ENCODE results near the gene GJA4. TPM values are rescaled to one million over a fixed set of nuclear protein-coding genes. Genes with fewer than 3 reads are reported as not detected.
"Not testable (repeated sequence)": the region's sequence is repeated elsewhere in the genome, so short reads cannot be mapped to it uniquely, and the experiment has no call there.

The GJA4 gene
- total RNA-seq, 2 experiments from 2014 or later = not detected

DNA sequence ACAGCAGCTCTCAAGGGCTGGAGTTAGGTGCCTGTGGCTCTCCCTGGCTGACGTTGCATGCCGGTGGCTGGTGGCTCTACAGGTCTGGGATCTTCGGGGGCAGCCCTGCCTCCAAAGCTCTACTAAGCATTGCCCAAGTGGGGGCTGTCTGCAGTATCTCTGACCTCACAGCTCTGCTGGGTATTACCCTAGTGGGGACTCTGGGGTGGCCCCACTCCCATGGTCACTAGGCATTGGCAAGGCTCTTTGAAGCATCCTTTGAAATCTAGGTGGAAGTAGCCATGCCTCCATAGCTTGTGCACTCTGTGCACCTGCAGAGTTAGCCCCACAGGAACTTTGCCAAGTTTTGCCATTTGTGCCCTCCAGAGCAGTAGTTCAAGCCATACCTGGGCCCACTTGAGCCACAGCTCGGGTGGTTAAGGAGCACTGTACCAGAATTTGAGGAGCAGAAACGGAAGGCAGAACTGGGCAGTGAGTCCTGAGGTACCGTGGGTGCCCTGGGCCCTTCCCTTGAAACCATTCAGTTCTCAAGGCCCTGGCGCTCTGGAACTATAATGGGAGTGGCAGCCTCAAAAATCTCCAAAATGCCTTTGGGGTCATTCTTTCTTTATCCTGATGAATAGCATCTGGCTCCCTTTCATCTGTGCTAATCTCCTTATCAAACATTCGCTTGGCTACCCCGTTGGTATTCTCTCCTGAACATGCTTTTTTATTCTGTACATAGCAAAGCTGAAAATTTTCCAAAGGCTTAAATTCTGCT lies 15.4 kb downstream of the GJA4 start:
- TF ChIP-seq EZH2phosphoT487 (IDR thresholded peaks at IDR 0.05; ENCODE audit: borderline replicate concordance, low read depth, low read length) = no peak
- no peak for TF ChIP-seq CTCF (conservative IDR thresholded peaks at IDR 0.05; ENCODE audit: low read length)
- intact Hi-C loops (cut with micrococcal nuclease; ENCODE audit: unreplicated experiment) = no loop called here
- CTCF ChIA-PET (ENCODE audit: unreplicated experiment) = no interaction called here
- no TSS peak for BruUV-seq (replicated peaks)
- no peaks in the 10 kb centered on the region for H3K4me1 ChIP-seq (ENCODE audit: insufficient read depth, low read length, poor library complexity, severe bottlenecking)
- H4K20me1 ChIP-seq (ENCODE audit: insufficient read depth, low read length) = no peaks in the 10 kb centered on the region
- no peak overlapping the region for H3K4me3 ChIP-seq (ENCODE audit: low read depth, low read length, poor library complexity, severe bottlenecking)
- H3K79me2 ChIP-seq (ENCODE audit: insufficient read depth, low read depth, low read length) = no peaks in the 10 kb centered on the region
- POLR2A ChIA-PET = interaction anchor here (0.6 kb wide), 1 partner anchor 16 kb away, joined by 3 read pairs; no protein-coding TSS in a partner anchor
- H3K9me3 ChIP-seq (ENCODE audit: low read length) = no peaks in the 10 kb centered on the region
- no peak for DNase-seq (ENCODE audit: low spot score)
- no peak overlapping the region for H2AFZ ChIP-seq (ENCODE audit: low read length)
- H3K36me3 ChIP-seq (ENCODE audit: insufficient read depth, low read length) = no peaks in the 10 kb centered on the region
- H3K4me2 ChIP-seq (ENCODE audit: low read length) = no peak overlapping the region
- no peaks in the 10 kb centered on the region for H3K9me2 ChIP-seq (ENCODE audit: insufficient read depth, low read length)
- H3K27ac ChIP-seq (ENCODE audit: low read depth, low read length, poor library complexity, severe bottlenecking) = no peak overlapping the region

GRCh38 chr1:34810781-34811180 lies 18.0 kb downstream of the GJA4 start:
- H4K20me1 ChIP-seq (ENCODE audit: insufficient read depth, low read length); H3K36me3 ChIP-seq (ENCODE audit: insufficient read depth, low read length); H3K27ac ChIP-seq (ENCODE audit: low read depth, low read length, poor library complexity, severe bottlenecking); H3K9me3 ChIP-seq (ENCODE audit: low read length); H3K4me1 ChIP-seq (ENCODE audit: insufficient read depth, low read length, poor library complexity, severe bottlenecking); H2AFZ ChIP-seq (ENCODE audit: low read length); H3K9me2 ChIP-seq (ENCODE audit: insufficient read depth, low read length); intact Hi-C loops (cut with micrococcal nuclease; ENCODE audit: unreplicated experiment); H3K4me2 ChIP-seq (ENCODE audit: low read length); CTCF ChIA-PET (ENCODE audit: unreplicated experiment); POLR2A ChIA-PET; DNase-seq (ENCODE audit: low spot score); H3K4me3 ChIP-seq (ENCODE audit: low read depth, low read length, poor library complexity, severe bottlenecking); BruUV-seq (replicated peaks); H3K79me2 ChIP-seq (ENCODE audit: insufficient read depth, low read depth, low read length): not testable (repeated sequence)

- Histone ChIP-seq H4K20me1 (ENCODE audit: insufficient read depth, low read length) (no peaks in the 10 kb centered on the region), H3K4me1 (ENCODE audit: insufficient read depth, low read length, poor library complexity, severe bottlenecking) (no peaks in the 10 kb centered on the region), H3K9me2 (ENCODE audit: insufficient read depth, low read length) (no peaks in the 10 kb centered on the region), H3K4me2 (ENCODE audit: low read length) (no peak overlapping the region), H3K27ac (ENCODE audit: low read depth, low read length, poor library complexity, severe bottlenecking) (no peak overlapping the region), H3K36me3 (ENCODE audit: insufficient read depth, low read length) (no peaks in the 10 kb centered on the region), H3K79me2 (ENCODE audit: insufficient read depth, low read depth, low read length) (no peaks in the 10 kb centered on the region), H2AFZ (ENCODE audit: low read length) (no peak overlapping the region), H3K4me3 (ENCODE audit: low read depth, low read length, poor library complexity, severe bottlenecking) (no peak overlapping the region), H3K9me3 (ENCODE audit: low read length) (no peaks in the 10 kb centered on the region)
- POLR2A ChIA-PET = interaction anchor here (0.6 kb wide), 1 partner anchor 17 kb away, joined by 6 read pairs; no protein-coding TSS in a partner anchor
- CTCF ChIA-PET (ENCODE audit: unreplicated experiment) = no interaction called here
- intact Hi-C loops (cut with micrococcal nuclease; ENCODE audit: unreplicated experiment) = no loop called here
- BruUV-seq (replicated peaks) = no TSS peak
- DNase-seq (ENCODE audit: low spot score) = no peak
- no peak for TF ChIP-seq EZH2phosphoT487 (IDR thresholded peaks at IDR 0.05; ENCODE audit: borderline replicate concordance, low read depth, low read length)
- TF ChIP-seq CTCF (conservative IDR thresholded peaks at IDR 0.05; ENCODE audit: low read length) = no peak
These were observed 23.5 kb downstream of the GJA4 start for GRCh38 chr1:34816332-34816731.
